HG03469 (cell line): ENCODE results near the gene LRRC59.
"Not testable (repeated sequence)": the region's sequence is repeated elsewhere in the genome, so short reads cannot be mapped to it uniquely, and the experiment has no call there.

ENCODE experiments used
- ATAC-seq: cut with Tn5 transposase; IDR thresholded peaks from one replicate; pipeline ENCODE4 v1.9.1; 2021; ENCODE audit warnings: mild to moderate bottlenecking, moderate library complexity, moderate number of reproducible peaks; ENCODE audit not compliant: unreplicated experiment

Gene LRRC59

DNA sequence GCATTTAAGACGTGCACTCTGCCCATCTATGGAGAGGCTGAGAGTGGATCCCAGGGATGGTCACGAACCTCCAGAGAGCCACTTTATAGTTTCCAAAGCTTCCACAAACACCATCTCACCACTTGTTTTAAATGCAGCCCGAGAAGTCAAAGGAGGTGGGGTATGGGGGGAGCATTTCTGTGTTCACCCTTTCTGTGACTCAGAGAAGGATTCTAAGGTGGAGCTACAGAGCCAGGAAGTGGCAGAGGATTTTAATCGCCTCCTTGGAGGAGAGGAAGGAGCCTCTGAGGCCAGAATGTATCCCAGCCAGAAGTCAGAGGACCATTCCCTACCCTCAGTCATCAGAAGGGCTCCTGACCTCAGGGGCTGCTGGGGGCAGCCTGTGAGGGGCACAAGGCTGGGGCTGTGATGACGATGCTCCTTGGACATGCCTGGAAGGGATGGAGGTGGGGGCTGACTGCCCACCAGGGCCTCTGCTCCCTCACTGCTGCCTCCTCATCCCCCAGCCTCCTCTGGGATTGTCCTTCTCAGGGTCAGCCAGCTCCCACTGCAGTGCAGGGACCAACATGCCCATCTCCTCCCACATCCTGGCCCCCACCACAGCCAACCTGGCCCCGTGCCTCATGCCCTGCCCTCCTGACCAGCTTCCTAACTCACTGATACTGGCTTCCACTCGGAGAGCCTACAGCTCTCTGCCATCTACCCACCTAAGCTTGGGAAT, 48.6 kb downstream of the LRRC59 start:
- ATAC-seq, result no peak

- no peak for ATAC-seq
These were observed 49.4 kb downstream of the LRRC59 start for GRCh38 chr17:50347894-50348291.

DNA sequence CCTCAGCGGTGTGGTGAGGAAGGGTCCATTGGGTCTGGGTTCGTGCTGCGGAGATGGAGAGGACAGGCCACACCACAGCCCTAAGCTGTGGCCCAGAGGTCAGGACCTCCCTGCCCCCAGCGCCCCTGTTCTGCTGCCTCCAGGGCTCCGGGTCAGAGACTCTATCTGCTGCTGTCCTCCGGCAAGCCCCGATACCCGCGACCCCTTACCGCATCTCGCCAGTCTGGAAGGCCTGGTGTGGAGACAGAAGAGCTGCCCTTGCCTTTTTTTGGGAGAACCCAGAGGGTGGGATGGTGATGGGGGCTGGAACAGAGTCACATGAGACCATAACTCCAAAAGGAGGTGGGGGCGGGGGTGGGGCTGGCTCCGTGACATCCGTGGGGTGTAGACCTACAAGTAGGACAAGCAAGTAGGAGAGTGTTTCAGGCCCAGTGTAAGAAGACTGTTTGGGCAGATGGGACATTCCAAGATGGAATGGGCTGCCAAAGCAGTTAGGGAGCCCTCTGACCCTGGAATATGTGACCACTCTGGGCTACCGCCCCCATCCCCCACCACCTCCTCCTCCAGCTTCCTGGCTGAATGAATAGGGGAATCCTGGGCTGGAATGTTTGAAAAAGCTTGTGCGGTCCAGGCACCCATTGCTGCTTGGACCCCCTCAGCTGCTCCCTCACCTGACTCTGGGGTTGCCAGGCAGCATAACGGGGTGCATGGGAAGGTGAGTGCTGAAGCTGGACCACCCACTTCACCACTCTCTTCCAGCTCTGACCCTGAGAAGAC, 50.0 kb downstream of the LRRC59 start:
- ATAC-seq, result no peak

- ATAC-seq, result peak; percentile 15
These were observed 50.8 kb downstream of the LRRC59 start for GRCh38 chr17:50346313-50347116.

DNA sequence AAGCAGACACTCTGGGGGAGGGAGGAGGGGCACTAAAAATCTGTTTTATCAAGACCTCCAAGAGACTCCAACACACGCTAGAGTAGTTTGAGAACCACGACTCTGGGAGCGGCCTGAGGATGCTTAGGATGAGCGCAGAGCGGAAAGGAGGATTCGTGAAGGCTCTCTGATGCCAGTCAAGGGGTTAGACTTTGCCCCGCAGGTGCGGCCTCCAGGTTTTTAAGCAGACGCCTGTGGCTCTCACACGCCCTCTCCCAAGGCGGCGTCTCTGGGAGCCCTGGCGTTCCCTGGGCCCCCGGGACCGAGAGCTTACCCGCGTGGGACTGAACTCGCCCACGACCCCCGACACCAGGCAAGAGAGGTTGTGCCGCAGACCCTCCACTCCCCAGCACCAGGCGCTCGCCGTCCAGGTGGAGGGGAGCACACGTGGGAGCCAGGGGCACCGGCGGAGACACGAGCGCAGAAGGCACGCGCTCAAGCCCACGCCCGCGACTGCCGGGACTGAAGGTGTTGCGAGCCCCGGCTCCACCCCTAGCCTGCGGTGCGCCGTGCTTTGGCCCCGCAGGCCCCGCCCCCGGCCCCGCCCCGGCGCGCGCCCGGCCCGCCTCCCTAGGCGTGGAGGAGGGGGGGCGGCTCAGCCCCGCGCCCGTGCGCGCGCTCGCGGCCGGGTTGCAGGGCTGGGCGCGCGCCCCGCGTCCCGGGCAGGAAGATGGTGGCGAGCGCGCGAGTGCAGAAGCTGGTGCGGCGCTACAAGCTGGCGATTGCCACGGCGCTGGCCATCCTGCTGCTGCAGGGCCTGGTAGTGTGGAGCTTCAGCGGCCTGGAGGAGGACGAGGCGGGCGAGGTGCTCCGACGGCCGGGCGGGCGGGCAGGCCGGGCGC, 51.7 kb downstream of the LRRC59 start, which contains the start of gene XYLT2:
XYLT2 (plus strand) TSS at position 695 of the 881 bp plus-strand sequence; CDS start at position 710, 15 bp downstream.
- peak; percentile 60 for ATAC-seq

DNA sequence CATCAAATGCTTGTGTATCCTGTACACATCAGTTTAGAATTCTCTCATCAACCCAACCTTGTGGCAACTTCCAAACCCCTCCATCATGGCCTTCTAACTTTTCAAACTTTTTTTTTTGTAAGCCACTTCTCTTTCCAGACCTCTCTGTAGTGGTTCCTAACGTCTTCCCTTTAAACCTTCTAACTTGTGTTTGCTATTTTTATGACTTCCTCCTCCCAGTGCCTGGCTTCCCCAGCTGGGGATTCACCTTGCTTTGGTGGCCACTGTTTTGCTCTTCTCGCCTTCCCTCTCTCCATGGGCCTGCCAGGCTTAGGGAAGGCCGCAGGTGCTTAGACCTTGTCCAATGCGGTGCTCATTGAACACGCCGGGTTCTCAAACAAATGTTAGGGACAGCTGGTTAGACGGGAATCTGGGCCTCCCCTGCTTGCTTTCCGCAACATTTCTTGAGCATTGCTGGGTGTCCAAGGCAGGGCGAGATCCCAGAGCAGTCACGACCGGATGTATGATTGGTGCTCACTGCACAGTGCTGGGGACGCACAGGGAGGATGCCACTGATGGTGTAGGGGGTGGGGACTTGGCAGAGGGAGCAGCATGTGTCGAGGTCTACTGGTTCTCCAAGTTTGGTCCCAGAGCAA, 52.5 kb downstream of the LRRC59 start:
- ATAC-seq, result no peak

DNA sequence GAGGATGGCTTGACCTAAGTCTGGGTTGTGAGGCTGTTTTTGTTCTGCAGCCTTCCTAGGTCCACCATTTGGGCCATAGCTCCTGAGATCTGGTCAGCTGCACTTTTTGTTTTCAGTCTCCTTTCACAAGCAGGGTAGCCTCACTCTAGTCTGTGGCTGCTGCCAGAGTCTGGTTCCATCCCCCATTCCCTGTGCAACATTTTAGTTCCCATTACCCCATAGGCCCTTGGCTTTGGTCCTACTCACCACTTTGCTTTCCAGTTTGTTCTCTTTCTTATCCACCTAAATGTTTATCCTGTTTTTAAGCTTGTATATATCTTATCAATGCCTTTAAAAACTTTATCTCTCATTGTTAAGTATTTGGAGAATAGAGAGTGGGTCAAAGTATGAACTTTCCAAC, 57.9 kb downstream of the LRRC59 start:
- no peak for ATAC-seq

DNA sequence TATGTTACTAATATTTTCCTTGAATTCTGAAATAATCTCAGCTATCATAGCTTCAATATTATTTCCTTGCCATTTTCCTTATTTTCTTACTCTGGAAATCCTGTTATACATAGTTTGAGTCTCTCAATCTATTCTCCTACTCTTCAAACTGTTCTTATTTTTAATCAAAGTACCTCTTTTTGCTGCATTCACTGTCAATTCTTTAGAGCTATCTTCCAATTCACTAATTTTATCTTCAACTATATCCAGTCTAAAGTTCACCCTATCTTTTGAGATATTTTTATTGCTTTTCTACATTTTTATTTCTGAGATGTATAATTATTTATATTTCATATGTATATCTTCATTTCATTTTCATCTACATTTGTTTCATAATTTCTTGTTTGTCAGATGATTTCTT, 58.7 kb downstream of the LRRC59 start:
- no peak for ATAC-seq

- no peak for ATAC-seq
These were observed 59.4 kb downstream of the LRRC59 start for GRCh38 chr17:50337956-50338355.

GRCh38 chr17:50333291-50334057, 63.8 kb downstream of the LRRC59 start:
- not testable (repeated sequence) for ATAC-seq

GRCh38 chr17:50332196-50332595, 65.1 kb downstream of the LRRC59 start:
- ATAC-seq, result no peak
